H1 (cell line): ENCODE measurements around the gene ETFB. TPM values are rescaled to one million over a fixed set of nuclear protein-coding genes. Genes with fewer than 3 reads are reported as not detected.

Experiments
- GABPA ChIP-seq: IDR thresholded peaks from 2 replicates; pipeline ENCODE4 v1.6.1; 2011; ENCODE audit warnings: mild to moderate bottlenecking, low read length, moderate library complexity, borderline replicate concordance; ENCODE audit not compliant: insufficient read depth
- POLR2A ChIP-seq, 2 experiments: IDR thresholded peaks; 1 replicate in 1 of 2; 2 replicates in 1 of 2; pipeline ENCODE4 v1.6.1; 2011; ENCODE audit warnings: low read depth in 2 of 2, low read length in 2 of 2, mild to moderate bottlenecking in 2 of 2; ENCODE audit errors: control extremely low read depth in 1 of 2
- RNF2 ChIP-seq: fragments of 200-900, 300-1000 bp; sonication (generic); IDR thresholded peaks from 2 replicates; pipeline ENCODE4 v1.7.1; 2016; ENCODE audit warnings: borderline replicate concordance, low read depth, mild to moderate bottlenecking, antibody characterized with exemption, low read length; ENCODE audit not compliant: poor library complexity, severe bottlenecking; ENCODE audit errors: missing control alignments
- SIRT6 ChIP-seq: IDR thresholded peaks from one replicate; pipeline ENCODE4 v1.7.1; 2012; ENCODE audit warnings: low read length, inconsistent platforms
- polyA plus RNA-seq, 7 experiments: library from polyadenylated mRNA; depleted of rRNA in 3 of 7; stranded (reverse) in 5 of 7; unstranded in 2 of 7; fragments of >200 nt in 5 of 7; fragments of 200-250 nt in 2 of 7; gene quantifications; 1 replicate in 5 of 7; 2 replicates in 1 of 7; 4 replicates in 1 of 7; pipeline versions ENCODE4 v1.2.1 to v1.2.3, GENCODE V29; 2011 to 2013; ENCODE audit warnings: missing spikeins in 2 of 7, mixed read lengths in 2 of 7
- total RNA-seq: library from RNA; stranded (reverse); fragmentation: NEBNext Ultra II Directional; extraction: Animal tissue kit (Norgen Biotek cat#: 25700); gene quantifications from 2 replicates; pipeline ENCODE4 v1.2.1, GENCODE V29; 2021

ETFB gene
- total and polyA plus RNA-seq, 2 of the 8 experiments (the other 6 are each of a cell fraction or from before 2014, with no cell fraction given), result 40.0 to 66.5 TPM

DNA sequence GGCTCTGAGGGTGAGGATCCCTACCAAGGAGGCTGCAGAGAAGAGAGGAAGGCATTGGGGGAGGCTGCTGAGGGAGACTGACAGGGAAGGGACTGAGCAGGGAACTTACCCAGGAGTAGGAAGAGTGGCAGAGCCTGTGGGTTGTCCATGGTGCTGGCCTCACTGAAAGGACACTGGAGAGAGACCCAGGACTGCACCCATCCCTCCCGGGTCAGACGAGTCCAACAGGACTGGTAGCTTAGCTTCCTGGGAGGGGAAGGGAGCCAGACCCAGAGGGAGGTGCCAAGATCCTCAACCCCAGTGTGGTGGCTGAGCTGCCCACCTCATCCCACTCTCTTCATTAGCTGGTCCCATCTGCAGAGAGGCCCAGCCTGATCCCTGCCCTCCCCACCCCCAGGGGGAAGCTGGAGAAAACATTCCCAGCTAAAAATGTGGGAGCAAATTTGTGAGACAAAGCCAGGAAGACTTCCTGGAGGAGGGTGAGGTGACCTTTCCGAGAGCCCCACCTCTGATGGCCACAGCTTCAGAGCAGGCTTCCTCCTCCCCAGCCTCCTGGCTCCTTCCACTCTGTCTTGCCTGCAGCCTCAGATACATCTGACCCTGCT is 24.1 kb downstream of the ETFB start, which contains the start of gene VSIG10L (continued):
- no peak for TF ChIP-seq POLR2A (IDR thresholded peaks at IDR 0.05; ENCODE audit: control extremely low read depth in 1 of 2, low read depth in 2 of 2, low read length in 2 of 2)
- TF ChIP-seq GABPA, result no peak
- TF ChIP-seq RNF2, result no peak
- no peak for TF ChIP-seq SIRT6
